AG04449 (cell line): Measurements from ENCODE around the gene TSNAXIP1.
A peak's percentile ranks its signal among the peaks of the same experiment; 100 is the strongest.
"Not testable (repeated sequence)": the region's sequence is repeated elsewhere in the genome, so short reads cannot be mapped to it uniquely, and the experiment has no call there.

ENCODE experiments used
- CTCF ChIA-PET: fragments of 350-600 bp; formaldehyde crosslinking; extraction: SDS; loops from one replicate; lab custom pipeline; 2021; ENCODE audit warnings: antibody characterized with exemption; lab: Yijun Ruan, JAX
- POLR2A ChIA-PET: fragments of 400-600, 350-600 bp; formaldehyde crosslinking; extraction: SDS; loops from one replicate; lab custom pipeline; 2020; ENCODE audit warnings: antibody characterized with exemption, inconsistent platforms; lab: Yijun Ruan, JAX
- DNase-seq: peaks from one replicate; pipeline ENCODE4 v3.0.0-alpha.2; 2010; ENCODE audit warnings: low read depth, low spot score
- H3K4me3 ChIP-seq: 2 replicates; pipeline ENCODE4 v1.5.1; 2011; ENCODE audit warnings: low read depth, mild to moderate bottlenecking, control low read depth, low read length
- CTCF ChIP-seq: IDR thresholded peaks from one replicate; pipeline ENCODE4 v1.5.1; 2011; ENCODE audit warnings: mild to moderate bottlenecking, moderate library complexity, low read length, control low read depth, inconsistent platforms; ENCODE audit not compliant: insufficient read depth; ENCODE audit errors: missing control alignments

The TSNAXIP1 gene

GRCh38 chr16:67862623-67863583 is 56.2 kb downstream of the TSNAXIP1 start:
- no peak for TF ChIP-seq CTCF
- CTCF ChIA-PET: interaction anchor here (0.6 to 10.0 kb wide), 14 partner anchors 8 to 342 kb away, joined by 3 to 61 read pairs (median 4); partner anchors contain the start of genes EDC4, NRN1L and NUTF2
- POLR2A ChIA-PET: interaction anchor here (0.6 to 1.9 kb wide), 5 partner anchors 9 to 22 kb away, joined by 3 to 5 read pairs (median 5); partner anchors contain the start of genes EDC4, NRN1L and NUTF2
- no peak overlapping the region for H3K4me3 ChIP-seq
- peak; percentile 16 for DNase-seq

GRCh38 chr16:67864044-67864443 is 57.4 kb downstream of the TSNAXIP1 start:
- DNase-seq, POLR2A ChIA-PET: not testable (repeated sequence)
- CTCF ChIA-PET: interaction anchor here (1.1 to 10.0 kb wide), 9 partner anchors 9 to 195 kb away, joined by 3 to 61 read pairs (median 12); partner anchors contain the start of genes NRN1L and NUTF2

GRCh38 chr16:67864594-67864993 is 57.9 kb downstream of the TSNAXIP1 start:
- no peak for DNase-seq
- ChIA-PET POLR2A (no interaction called here), CTCF (interaction anchor here (1.3 to 10.0 kb wide), 6 partner anchors 15 to 196 kb away, joined by 3 to 61 read pairs (median 14); partner anchors contain the start of genes NRN1L and NUTF2)
- TF ChIP-seq CTCF: no peak
- H3K4me3 ChIP-seq: no peak overlapping the region

More at GRCh38 chr16:67864044-67864443, 57.4 kb downstream of the TSNAXIP1 start:
- H3K4me3 ChIP-seq: not testable (repeated sequence)

GRCh38 chr16:67865318-67865717 is 58.6 kb downstream of the TSNAXIP1 start:
- TF ChIP-seq CTCF: peak; percentile 49
- no peak overlapping the region for H3K4me3 ChIP-seq
- no peak for DNase-seq
- ChIA-PET POLR2A (no interaction called here), CTCF (interaction anchor here (0.6 to 10.0 kb wide), 8 partner anchors 8 to 264 kb away, joined by 3 to 61 read pairs (median 5); partner anchors contain the start of genes NRN1L and NUTF2)

GRCh38 chr16:67868290-67868689 is 61.6 kb downstream of the TSNAXIP1 start:
- CTCF ChIA-PET: interaction anchor here (1.0 to 10.0 kb wide), 5 partner anchors 15 to 347 kb away, joined by 3 to 61 read pairs (median 9); partner anchors contain the start of gene NRN1L
- POLR2A ChIA-PET: no interaction called here

GRCh38 chr16:67869653-67870052 is 63.0 kb downstream of the TSNAXIP1 start:
- no peak for TF ChIP-seq CTCF
- no peak overlapping the region for H3K4me3 ChIP-seq
- ChIA-PET CTCF (interaction anchor here (0.8 to 10.0 kb wide), 3 partner anchors 14 to 53 kb away, joined by 3 to 61 read pairs (median 7); no protein-coding TSS in a partner anchor), POLR2A (no interaction called here)
- no peak for DNase-seq

More at GRCh38 chr16:67868290-67868689, 61.6 kb downstream of the TSNAXIP1 start:
- no peak for TF ChIP-seq CTCF
- H3K4me3 ChIP-seq: no peak overlapping the region
- no peak for DNase-seq
